Activated T-cell treated with anti-CD3 and anti-CD28 coated beads, Interleukin-2, amount 50 U/mL, for 4 hours (primary cell): ENCODE data around the gene S1PR4. TPM values are rescaled to one million over a fixed set of nuclear protein-coding genes. Genes with fewer than 3 reads are reported as not detected.
"Not testable (repeated sequence)": the region's sequence is repeated elsewhere in the genome, so short reads cannot be mapped to it uniquely, and the experiment has no call there.

Experiments used
- ATAC-seq, 2 donors: fragments of 200-7000 bp; cut with Tn5 transposase; one replicate each; pipeline ENCODE4 v1.10.0; 2021
- DNase-seq: peaks from one replicate; pipeline ENCODE4 v3.0.0-alpha.2; 2020
- H3K27me3 Mint-ChIP-seq: one replicate; pipeline ENCODE4 v1.8.0; 2021; ENCODE audit warnings: low read depth, mixed read lengths
- H3K36me3 Mint-ChIP-seq: one replicate; pipeline ENCODE4 v1.8.0; 2022; ENCODE audit warnings: mixed read lengths; ENCODE audit not compliant: insufficient read depth
- H3K4me1 Mint-ChIP-seq: one replicate; pipeline ENCODE4 v1.8.0; 2021; ENCODE audit warnings: low read depth, mixed read lengths
- H3K4me3 Mint-ChIP-seq: one replicate; pipeline ENCODE4 v1.8.0; 2021; ENCODE audit warnings: mild to moderate bottlenecking, moderate library complexity, mixed read lengths
- H3K9me3 Mint-ChIP-seq: one replicate; pipeline ENCODE4 v1.8.0; 2021; ENCODE audit warnings: mixed read lengths
- total RNA-seq, 3 donors: library from RNA; stranded (reverse); gene quantifications; one replicate each; pipeline ENCODE4 v1.2.1, GENCODE V29; 2021

Gene S1PR4
- total RNA-seq, 3 donors from 2014 or later, result 19.4 to 24.5 (median 23.8) TPM

GRCh38 chr19:3204646-3205275 is 26.2 kb downstream of the S1PR4 start:
- Mint-ChIP-seq H3K36me3 (peaks cover 2% of the 10 kb centered on the region), H3K4me1 (no peaks in the 10 kb centered on the region), H3K4me3 (no peak overlapping the region), H3K9me3 (no peaks in the 10 kb centered on the region), H3K27me3 (no peaks in the 10 kb centered on the region)
- ATAC-seq (no peak), DNase-seq (no peak)

DNA sequence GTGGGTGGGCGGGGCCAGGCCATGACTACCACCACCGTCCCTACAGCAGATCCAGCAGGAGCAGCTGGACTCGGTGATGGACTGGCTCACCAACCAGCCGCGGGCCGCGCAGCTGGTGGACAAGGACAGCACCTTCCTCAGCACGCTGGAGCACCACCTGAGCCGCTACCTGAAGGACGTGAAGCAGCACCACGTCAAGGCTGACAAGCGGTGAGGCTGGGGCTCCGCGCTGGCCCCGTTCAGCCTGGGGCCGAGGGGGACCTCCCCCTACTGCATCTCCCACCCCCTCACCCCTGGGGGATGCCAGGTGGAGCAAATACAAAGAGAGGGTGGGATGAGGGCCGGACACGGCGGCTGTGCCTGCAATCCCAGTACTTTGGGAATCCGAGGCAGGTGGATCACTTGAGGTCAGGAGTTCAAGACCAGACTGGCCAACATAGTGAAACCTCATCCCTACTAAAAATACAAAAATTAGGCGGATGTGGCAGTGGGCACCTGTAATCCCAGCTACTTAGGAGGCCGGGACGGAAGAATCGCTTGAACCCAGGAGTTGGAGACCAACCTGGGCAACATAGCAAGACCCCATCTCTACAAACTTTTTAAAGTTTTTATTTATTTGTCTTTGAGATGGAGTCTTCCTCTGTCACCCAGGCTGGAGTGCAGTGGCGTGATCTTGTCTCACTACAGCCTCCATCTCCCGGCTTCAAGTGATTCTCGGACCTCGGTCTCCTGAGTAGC is 27.8 kb downstream of the S1PR4 start:
- DNase-seq, result no peak
- H3K4me1 Mint-ChIP-seq, result no peaks in the 10 kb centered on the region
- H3K4me3 Mint-ChIP-seq, result no peak overlapping the region
- H3K36me3 Mint-ChIP-seq, result peaks cover 2% of the 10 kb centered on the region
- no peaks in the 10 kb centered on the region for H3K27me3 Mint-ChIP-seq
- no peaks in the 10 kb centered on the region for H3K9me3 Mint-ChIP-seq
- no peak for ATAC-seq

GRCh38 chr19:3207461-3208242 is 29.1 kb downstream of the S1PR4 start:
- Mint-ChIP-seq H3K36me3 (peaks cover 2% of the 10 kb centered on the region), H3K27me3 (no peaks in the 10 kb centered on the region), H3K4me3 (no peak overlapping the region), H3K9me3 (no peaks in the 10 kb centered on the region), H3K4me1 (no peaks in the 10 kb centered on the region)
- no peak for ATAC-seq
- DNase-seq, result no peak

- H3K4me1 Mint-ChIP-seq, result no peaks in the 10 kb centered on the region
- ATAC-seq (no peak), DNase-seq (no peak)
- H3K27me3 Mint-ChIP-seq, result no peaks in the 10 kb centered on the region
- no peak overlapping the region for H3K4me3 Mint-ChIP-seq
- no peaks in the 10 kb centered on the region for H3K9me3 Mint-ChIP-seq
- H3K36me3 Mint-ChIP-seq, result peaks cover 2% of the 10 kb centered on the region
These were observed 30.0 kb downstream of the S1PR4 start for GRCh38 chr19:3208317-3209207.

DNA sequence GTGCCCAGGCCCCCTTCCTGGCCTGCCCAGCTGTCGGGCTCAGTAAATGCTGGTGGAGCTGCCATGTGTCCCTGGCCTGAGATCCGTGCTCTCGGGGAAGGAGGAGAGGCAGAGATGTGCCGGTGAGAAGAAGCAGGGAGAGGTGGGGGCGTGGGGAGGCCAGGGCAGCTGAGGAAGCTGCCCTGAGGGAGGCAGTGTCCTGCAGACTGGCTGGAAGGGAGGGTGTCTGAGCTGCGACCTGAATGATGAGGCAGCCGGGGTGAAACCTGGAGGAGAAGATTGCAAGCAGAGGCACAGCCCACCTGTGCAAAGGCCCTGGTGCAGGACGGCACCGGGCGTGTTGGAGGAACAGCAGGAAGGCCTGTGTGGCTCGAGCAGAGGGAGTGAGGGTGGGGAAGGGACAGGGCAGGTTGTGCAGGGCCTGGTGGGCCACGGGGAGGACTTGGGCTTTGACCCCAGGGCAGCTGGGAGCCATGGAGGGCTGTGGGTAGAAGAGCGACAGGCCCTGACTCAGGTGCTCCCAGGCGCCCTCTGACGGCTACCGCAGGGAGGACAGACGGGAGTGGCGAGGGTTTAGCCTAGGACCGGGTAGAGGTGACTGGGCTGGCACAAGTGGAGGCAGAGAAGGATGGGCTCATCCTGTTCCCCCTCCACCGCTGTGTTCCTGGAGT is 31.9 kb downstream of the S1PR4 start:
- no peaks in the 10 kb centered on the region for H3K9me3 Mint-ChIP-seq
- no peaks in the 10 kb centered on the region for H3K27me3 Mint-ChIP-seq
- ATAC-seq (peak; percentile 86 to 91), DNase-seq (peak; percentile 66)
- no peaks in the 10 kb centered on the region for H3K4me1 Mint-ChIP-seq
- no peak overlapping the region for H3K4me3 Mint-ChIP-seq
- H3K36me3 Mint-ChIP-seq, result peaks cover 2% of the 10 kb centered on the region

DNA sequence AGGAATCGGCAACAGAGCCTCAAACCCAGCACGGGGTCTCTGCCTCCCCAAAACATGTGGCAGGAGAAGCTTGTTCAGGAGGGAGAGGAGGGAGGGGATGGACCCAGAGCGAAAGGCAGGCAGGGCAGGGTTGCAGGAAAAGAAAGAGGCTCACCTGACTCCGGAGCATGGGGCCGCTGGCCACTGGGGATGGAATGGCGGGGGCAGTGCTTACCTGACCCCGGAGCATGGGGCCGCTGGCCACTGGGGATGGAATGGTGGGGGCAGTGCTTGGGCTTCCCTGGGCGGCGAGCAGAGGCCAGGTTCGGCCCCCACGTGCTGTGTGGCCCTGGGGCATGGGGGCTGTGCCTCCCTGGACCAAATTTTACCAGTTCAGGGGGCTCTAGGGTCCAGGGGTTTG is 32.6 kb downstream of the S1PR4 start:
- no peaks in the 10 kb centered on the region for H3K9me3 Mint-ChIP-seq
- H3K36me3 Mint-ChIP-seq, result peaks cover 2% of the 10 kb centered on the region
- ATAC-seq, result no peak
- no peak for DNase-seq
- H3K27me3 Mint-ChIP-seq, result no peaks in the 10 kb centered on the region
- H3K4me1 Mint-ChIP-seq, result no peaks in the 10 kb centered on the region
- H3K4me3 Mint-ChIP-seq, result no peak overlapping the region

GRCh38 chr19:3213159-3213558 is 34.6 kb downstream of the S1PR4 start:
- H3K4me3 Mint-ChIP-seq, result no peak overlapping the region
- H3K4me1 Mint-ChIP-seq, result no peaks in the 10 kb centered on the region
- H3K27me3 Mint-ChIP-seq, result no peaks in the 10 kb centered on the region
- H3K36me3 Mint-ChIP-seq, result no peaks in the 10 kb centered on the region
- DNase-seq (no peak), ATAC-seq (no peak)
- H3K9me3 Mint-ChIP-seq, result no peaks in the 10 kb centered on the region

- Mint-ChIP-seq H3K9me3 (no peaks in the 10 kb centered on the region), H3K4me3 (no peak overlapping the region), H3K4me1 (no peaks in the 10 kb centered on the region), H3K27me3 (no peaks in the 10 kb centered on the region), H3K36me3 (no peaks in the 10 kb centered on the region)
- DNase-seq (no peak), ATAC-seq (no peak)
These were observed 38.3 kb downstream of the S1PR4 start for GRCh38 chr19:3216874-3217273.

- Mint-ChIP-seq H3K4me3 (no peak overlapping the region), H3K27me3 (peaks cover 3% of the 10 kb centered on the region), H3K4me1 (no peaks in the 10 kb centered on the region), H3K36me3 (no peaks in the 10 kb centered on the region), H3K9me3 (no peaks in the 10 kb centered on the region)
- DNase-seq, result no peak
- no peak for ATAC-seq
These were observed 42.0 kb downstream of the S1PR4 start for GRCh38 chr19:3220576-3220975.

- H3K4me1 Mint-ChIP-seq, DNase-seq, H3K27me3 Mint-ChIP-seq, H3K4me3 Mint-ChIP-seq, H3K36me3 Mint-ChIP-seq, H3K9me3 Mint-ChIP-seq, ATAC-seq: not testable (repeated sequence)
These were observed 43.0 kb downstream of the S1PR4 start for GRCh38 chr19:3221576-3221975.

DNA sequence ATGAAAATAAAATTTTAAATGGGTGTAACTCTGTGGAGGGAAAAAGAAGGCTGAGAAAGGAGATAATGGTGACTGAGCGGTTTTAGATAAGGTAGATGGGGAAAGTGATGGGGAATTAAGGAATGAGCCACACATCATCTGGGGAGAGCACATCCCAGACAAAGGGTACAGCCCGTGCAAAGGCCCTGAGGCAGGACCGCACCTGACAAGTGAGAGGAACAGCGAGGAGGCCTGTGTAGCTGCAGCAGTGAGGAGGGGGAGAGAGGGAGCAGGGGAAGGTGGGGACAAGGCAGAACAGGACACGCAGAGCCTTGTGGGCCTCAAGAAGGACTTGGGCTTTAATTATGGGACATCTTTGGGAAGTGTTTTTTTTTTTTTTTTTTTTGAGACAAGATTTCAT is 44.1 kb downstream of the S1PR4 start:
- H3K27me3 Mint-ChIP-seq, result peaks cover 19% of the 10 kb centered on the region
- ATAC-seq (no peak), DNase-seq (no peak)
- no peaks in the 10 kb centered on the region for H3K4me1 Mint-ChIP-seq
- H3K36me3 Mint-ChIP-seq, result no peaks in the 10 kb centered on the region
- H3K9me3 Mint-ChIP-seq, result no peaks in the 10 kb centered on the region
- no peak overlapping the region for H3K4me3 Mint-ChIP-seq

GRCh38 chr19:3224346-3225168 is 46.0 kb downstream of the S1PR4 start, which contains the start of gene CELF5:
TSS of gene CELF5 (plus strand) at chr19:3224661. CDS start at chr19:3224740, 79 bp downstream.
- Mint-ChIP-seq H3K4me3 (no peak within 1 kb of the TSS), H3K4me1 (no peaks in the 10 kb centered on the region), H3K27me3 (peaks cover 22% of the 10 kb centered on the region), H3K9me3 (no peaks in the 10 kb centered on the region), H3K36me3 (no peaks in the 10 kb centered on the region)
- DNase-seq (peak; percentile 57), ATAC-seq (peak; percentile 84 to 86)

DNA sequence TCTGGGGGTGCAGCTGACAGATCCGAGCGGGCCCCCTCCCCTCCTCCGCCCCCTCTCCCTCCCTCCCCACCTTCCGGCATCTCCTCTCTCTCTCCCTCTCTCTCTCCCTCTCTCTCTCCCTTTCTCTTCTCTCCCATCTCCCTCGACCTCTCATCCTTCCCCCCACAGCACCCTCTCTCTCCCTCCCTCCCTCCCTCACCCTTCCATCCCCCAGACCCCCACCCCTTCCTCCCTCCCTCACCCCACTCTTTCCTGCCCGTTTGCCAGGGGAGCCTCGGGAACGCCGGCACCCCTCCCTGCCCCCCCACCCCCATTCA is 46.6 kb downstream of the S1PR4 start:
- H3K4me1 Mint-ChIP-seq, result no peaks in the 10 kb centered on the region
- no peak for ATAC-seq
- no peaks in the 10 kb centered on the region for H3K9me3 Mint-ChIP-seq
- no peaks in the 10 kb centered on the region for H3K36me3 Mint-ChIP-seq
- peaks cover 22% of the 10 kb centered on the region for H3K27me3 Mint-ChIP-seq
- H3K4me3 Mint-ChIP-seq, result no peak overlapping the region
- DNase-seq, result no peak
